ENCODE data around the gene GUCY2D.

DNA sequence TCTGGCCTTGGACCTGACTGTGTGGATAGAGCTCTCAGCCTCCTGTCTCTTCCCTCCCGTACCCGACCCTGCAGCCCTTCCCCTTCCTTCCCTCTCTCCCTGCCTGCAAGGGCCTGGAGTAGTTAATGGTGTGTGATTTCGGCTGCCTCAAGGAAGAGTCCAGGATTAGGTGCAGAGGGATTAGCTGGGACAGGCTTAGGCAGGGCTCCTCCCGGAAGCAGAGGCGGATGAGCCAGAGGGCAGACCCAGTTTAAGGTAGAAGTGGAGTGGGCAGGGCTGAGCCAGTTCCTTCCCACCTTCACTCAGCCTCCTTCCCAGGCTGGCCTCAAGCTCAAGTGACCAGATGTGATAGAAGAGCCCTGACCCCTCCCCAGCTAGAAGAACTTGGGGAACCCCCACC, 16.8 kb downstream of the GUCY2D start:
- TF ChIP-seq, protein P1, sequence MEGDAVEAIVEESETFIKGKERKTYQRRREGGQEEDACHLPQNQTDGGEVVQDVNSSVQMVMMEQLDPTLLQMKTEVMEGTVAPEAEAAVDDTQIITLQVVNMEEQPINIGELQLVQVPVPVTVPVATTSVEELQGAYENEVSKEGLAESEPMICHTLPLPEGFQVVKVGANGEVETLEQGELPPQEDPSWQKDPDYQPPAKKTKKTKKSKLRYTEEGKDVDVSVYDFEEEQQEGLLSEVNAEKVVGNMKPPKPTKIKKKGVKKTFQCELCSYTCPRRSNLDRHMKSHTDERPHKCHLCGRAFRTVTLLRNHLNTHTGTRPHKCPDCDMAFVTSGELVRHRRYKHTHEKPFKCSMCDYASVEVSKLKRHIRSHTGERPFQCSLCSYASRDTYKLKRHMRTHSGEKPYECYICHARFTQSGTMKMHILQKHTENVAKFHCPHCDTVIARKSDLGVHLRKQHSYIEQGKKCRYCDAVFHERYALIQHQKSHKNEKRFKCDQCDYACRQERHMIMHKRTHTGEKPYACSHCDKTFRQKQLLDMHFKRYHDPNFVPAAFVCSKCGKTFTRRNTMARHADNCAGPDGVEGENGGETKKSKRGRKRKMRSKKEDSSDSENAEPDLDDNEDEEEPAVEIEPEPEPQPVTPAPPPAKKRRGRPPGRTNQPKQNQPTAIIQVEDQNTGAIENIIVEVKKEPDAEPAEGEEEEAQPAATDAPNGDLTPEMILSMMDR (conservative IDR thresholded peaks at IDR 0.05; ENCODE audit: low read depth, low read length): no peak
- no peak for TF ChIP-seq EZH2 (IDR thresholded peaks at IDR 0.05; ENCODE audit: borderline replicate concordance, low read depth, low read length, poor library complexity, severe bottlenecking)

All from A673 (cell line).